H1 (cell line): Measurements from ENCODE around the gene FNDC10. TPM values are rescaled to one million over a fixed set of nuclear protein-coding genes. Genes with fewer than 3 reads are reported as not detected.

Source experiments
- CTCF ChIA-PET: fragments of 300-600 bp; sonication (Branson Sonifier 250); formaldehyde crosslinking; loops from one replicate; lab custom pipeline; 2021; ENCODE audit not compliant: partially characterized antibody; lab: Charles Lee
- POLR2A ChIA-PET: fragments of 300-600 bp; sonication (Branson Sonifier 250); formaldehyde crosslinking; loops from one replicate; lab custom pipeline; 2021; ENCODE audit warnings: inconsistent platforms; ENCODE audit not compliant: partially characterized antibody; lab: Charles Lee
- DNase-seq, 2 experiments: peaks; one replicate each; pipeline versions ENCODE4 v3.0.0 to v3.0.0-alpha.2; 2010 to 2022; ENCODE audit warnings: low spot score in 2 of 2, low read depth in 1 of 2, mixed read lengths in 1 of 2
- FAIRE-seq: peaks from 2 replicates; lab custom pipeline; 2011; peaks lifted over from hg19 to GRCh38; lab: Jason Lieb, UNC
- H2AFZ ChIP-seq: 2 replicates; pipeline ENCODE4 v1.8.1; 2012; ENCODE audit warnings: low read length, inconsistent platforms
- H2AK5ac ChIP-seq: 2 replicates; pipeline ENCODE4 v1.6.1; 2013; ENCODE audit warnings: low read depth, low read length
- H2BK120ac ChIP-seq: replicated peaks from 2 replicates; pipeline ENCODE3; 2013; ENCODE audit warnings: low read depth, low read length, inconsistent platforms
- H2BK12ac ChIP-seq: 2 replicates; pipeline ENCODE4 v1.6.1; 2013; ENCODE audit warnings: low read depth, low read length
- H2BK15ac ChIP-seq: 2 replicates; pipeline ENCODE4 v1.6.1; 2013; ENCODE audit warnings: low read length
- H2BK20ac ChIP-seq: 2 replicates; pipeline ENCODE4 v1.6.1; 2013; ENCODE audit warnings: low read length
- H2BK5ac ChIP-seq: 2 replicates; pipeline ENCODE4 v1.6.1; 2013; ENCODE audit warnings: low read depth, low read length
- H3K14ac ChIP-seq: 2 replicates; pipeline ENCODE4 v1.6.1; 2013; ENCODE audit warnings: inconsistent platforms; ENCODE audit not compliant: insufficient read length
- H3K18ac ChIP-seq: 2 replicates; pipeline ENCODE4 v1.6.1; 2013; ENCODE audit warnings: low read length; ENCODE audit errors: extremely low read depth
- H3K23ac ChIP-seq: 2 replicates; pipeline ENCODE4 v1.6.1; 2013; ENCODE audit warnings: inconsistent platforms; ENCODE audit not compliant: insufficient read length
- H3K23me2 ChIP-seq: 2 replicates; pipeline ENCODE4 v1.6.1; 2013; ENCODE audit warnings: low read depth, low read length
- H3K27ac ChIP-seq: 2 replicates; pipeline ENCODE4 v1.6.1; 2011; ENCODE audit warnings: low read depth, low read length, inconsistent platforms
- H3K27me3 ChIP-seq, 4 experiments: replicated peaks in 1 of 4; 1 replicate in 1 of 4; 2 replicates in 3 of 4; pipeline versions ENCODE4 v1.6.1 to v1.8.1; 2011 to 2013; ENCODE audit warnings: low read length in 3 of 4, mild to moderate bottlenecking in 3 of 4, inconsistent platforms in 2 of 4, mixed read lengths in 2 of 4, moderate library complexity in 1 of 4; ENCODE audit not compliant: control insufficient read depth in 3 of 4, insufficient read depth in 3 of 4; ENCODE audit errors: extremely low read depth in 1 of 4
- H3K36me3 ChIP-seq, 4 experiments: 2 replicates each; pipeline versions ENCODE4 v1.6.1 to v1.8.1; 2011 to 2013; ENCODE audit warnings: mild to moderate bottlenecking in 4 of 4, low read length in 3 of 4, moderate library complexity in 2 of 4, control low read depth in 1 of 4, inconsistent platforms in 1 of 4; ENCODE audit not compliant: insufficient read depth in 4 of 4, control insufficient read depth in 2 of 4
- H3K4ac ChIP-seq: replicated peaks from 2 replicates; pipeline ENCODE3; 2013; ENCODE audit warnings: low read length, low read depth, mixed read lengths, inconsistent platforms; ENCODE audit not compliant: insufficient read length
- H3K4me1 ChIP-seq, 4 experiments: replicated peaks in 1 of 4; 1 replicate in 1 of 4; 2 replicates in 3 of 4; pipeline versions ENCODE4 v1.6.1 to v1.8.1; 2011 to 2013; ENCODE audit warnings: low read length in 3 of 4, inconsistent platforms in 2 of 4, mixed read lengths in 1 of 4; ENCODE audit not compliant: insufficient read depth in 4 of 4, control insufficient read depth in 3 of 4
- H3K4me2 ChIP-seq, 2 experiments: 2 replicates each; pipeline versions ENCODE4 v1.6.1 to v1.8.1; 2011 to 2013; ENCODE audit warnings: low read depth in 2 of 2, low read length in 2 of 2, control low read depth in 1 of 2, inconsistent platforms in 1 of 2, mild to moderate bottlenecking in 1 of 2; ENCODE audit not compliant: insufficient read depth in 1 of 2
- H3K4me3 ChIP-seq, 4 experiments: fragments of 200-600, 300-600 bp in 1 of 4; sonication (generic), shearing (Covaris generic), sonication (Bioruptor Twin) in 1 of 4; 2 replicates each; pipeline versions ENCODE4 v1.5.1 to v1.8.1; 2011 to 2016; ENCODE audit warnings: low read length in 4 of 4, low read depth in 3 of 4, control low read depth in 2 of 4, inconsistent platforms in 2 of 4, mild to moderate bottlenecking in 2 of 4, mixed read lengths in 1 of 4, moderate library complexity in 1 of 4; ENCODE audit not compliant: insufficient read depth in 2 of 4; ENCODE audit errors: extremely low read depth in 1 of 4
- H3K56ac ChIP-seq: replicated peaks from 2 replicates; pipeline ENCODE3; 2013; ENCODE audit warnings: low read depth, mild to moderate bottlenecking, mixed read lengths, low read length, inconsistent platforms; ENCODE audit not compliant: insufficient read length
- H3K79me1 ChIP-seq: 2 replicates; pipeline ENCODE4 v1.6.1; 2013; ENCODE audit warnings: low read depth, low read length, control low read depth
- H3K79me2 ChIP-seq, 2 experiments: 2 replicates each; pipeline versions ENCODE4 v1.6.1 to v1.8.1; 2012 to 2013; ENCODE audit warnings: low read length in 2 of 2, mild to moderate bottlenecking in 2 of 2, inconsistent platforms in 1 of 2; ENCODE audit not compliant: insufficient read depth in 2 of 2, control insufficient read depth in 1 of 2
- H3K9ac ChIP-seq, 4 experiments: replicated peaks in 1 of 4; 1 replicate in 1 of 4; 2 replicates in 3 of 4; pipeline versions ENCODE4 v1.6.1 to v1.8.1; 2011 to 2013; ENCODE audit warnings: low read depth in 3 of 4, low read length in 3 of 4, control low read depth in 2 of 4, mild to moderate bottlenecking in 2 of 4, moderate library complexity in 2 of 4, inconsistent platforms in 1 of 4; ENCODE audit errors: extremely low read depth in 1 of 4
- H3K9me3 ChIP-seq, 2 experiments: 2 replicates each; pipeline versions ENCODE4 v1.6.1 to v1.8.1; 2012 to 2013; ENCODE audit warnings: mild to moderate bottlenecking in 2 of 2, moderate library complexity in 2 of 2, control low read depth in 1 of 2, inconsistent platforms in 1 of 2, low read depth in 1 of 2, low read length in 1 of 2, mixed read lengths in 1 of 2; ENCODE audit not compliant: insufficient read depth in 2 of 2
- H4K20me1 ChIP-seq, 2 experiments: replicated peaks in 1 of 2; 2 replicates each; pipeline versions ENCODE3 to v1.8.1; 2011 to 2013; ENCODE audit warnings: inconsistent platforms in 2 of 2, low read length in 2 of 2, mild to moderate bottlenecking in 1 of 2; ENCODE audit not compliant: insufficient read depth in 2 of 2, control insufficient read depth in 1 of 2
- H4K5ac ChIP-seq: 2 replicates; pipeline ENCODE4 v1.6.1; 2013; ENCODE audit warnings: low read length, low read depth, mixed read lengths, inconsistent platforms; ENCODE audit not compliant: insufficient read length
- H4K8ac ChIP-seq: 2 replicates; pipeline ENCODE4 v1.8.0; 2013; ENCODE audit warnings: mild to moderate bottlenecking, moderate library complexity, low read length, inconsistent platforms; ENCODE audit not compliant: insufficient read depth; ENCODE audit errors: extremely low read depth
- H4K91ac ChIP-seq: replicated peaks from 2 replicates; pipeline ENCODE3; 2013; ENCODE audit warnings: low read length, mixed read lengths, inconsistent platforms; ENCODE audit not compliant: insufficient read length
- CTCF ChIP-seq, 3 experiments: IDR thresholded peaks; 1 replicate in 2 of 3; 2 replicates in 1 of 3; pipeline versions ENCODE4 v1.5.1 to v1.6.1; 2011; ENCODE audit warnings: low read length in 3 of 3, mild to moderate bottlenecking in 3 of 3, inconsistent platforms in 2 of 3, low read depth in 1 of 3, moderate library complexity in 1 of 3; ENCODE audit not compliant: insufficient read depth in 1 of 3; ENCODE audit errors: control extremely low read depth in 1 of 3
- EP300 ChIP-seq, 2 experiments: IDR thresholded peaks; 1 replicate in 1 of 2; 2 replicates in 1 of 2; pipeline ENCODE4 v1.6.1; 2011 to 2012; ENCODE audit warnings: low read depth in 2 of 2, low read length in 2 of 2, mild to moderate bottlenecking in 2 of 2, borderline replicate concordance in 1 of 2, inconsistent platforms in 1 of 2, moderate library complexity in 1 of 2
- GTF2F1 ChIP-seq: IDR thresholded peaks from 2 replicates; pipeline ENCODE4 v1.6.1; 2012; ENCODE audit warnings: low read depth, low read length, improper control_type of control experiment, borderline replicate concordance
- MAFK ChIP-seq: IDR thresholded peaks from 2 replicates; pipeline ENCODE4 v1.6.1; 2012; ENCODE audit warnings: low read depth, mild to moderate bottlenecking, improper control_type of control experiment, low read length
- NANOG ChIP-seq: IDR thresholded peaks from 2 replicates; pipeline ENCODE4 v1.6.1; 2011; ENCODE audit warnings: low read length, low read depth, mild to moderate bottlenecking, inconsistent platforms; ENCODE audit not compliant: insufficient read depth, poor library complexity, severe bottlenecking
- POLR2AphosphoS5 ChIP-seq: IDR thresholded peaks from 2 replicates; pipeline ENCODE4 v1.6.1; 2011; ENCODE audit warnings: low read depth, low read length
- ZNF274 ChIP-seq: IDR thresholded peaks from 2 replicates; pipeline ENCODE4 v1.7.0; 2012; ENCODE audit warnings: low read length, borderline replicate concordance; ENCODE audit errors: extremely low read depth
- WGBS, 2 experiments: shearing (Covaris generic) in 1 of 2; methylation state at CpG; one replicate each; pipeline versions ENCODE4 v1.1.6 to v1.1.7; 2013 to 2015; ENCODE audit warnings: low lambda C conversion rate in 2 of 2, mixed read lengths in 2 of 2, inconsistent platforms in 1 of 2, low coverage in 1 of 2, missing lambda C conversion rate in 1 of 2; ENCODE audit not compliant: insufficient replicate concordance in 2 of 2, insufficient coverage in 1 of 2, insufficient read length in 1 of 2; ENCODE audit errors: extremely low coverage in 1 of 2, missing lambda C conversion rate in 1 of 2; 5-methylcytosine and 5-hydroxymethylcytosine counted together
- polyA plus RNA-seq, 7 experiments: library from polyadenylated mRNA; depleted of rRNA in 3 of 7; stranded (reverse) in 5 of 7; unstranded in 2 of 7; fragments of >200 nt in 5 of 7; fragments of 200-250 nt in 2 of 7; gene quantifications; 1 replicate in 5 of 7; 2 replicates in 1 of 7; 4 replicates in 1 of 7; pipeline versions ENCODE4 v1.2.1 to v1.2.3, GENCODE V29; 2011 to 2013; ENCODE audit warnings: missing spikeins in 2 of 7, mixed read lengths in 2 of 7
- total RNA-seq: library from RNA; stranded (reverse); fragmentation: NEBNext Ultra II Directional; extraction: Animal tissue kit (Norgen Biotek cat#: 25700); gene quantifications from 2 replicates; pipeline ENCODE4 v1.2.1, GENCODE V29; 2021

FNDC10 gene
- total and polyA plus RNA-seq, 2 of the 8 experiments (the other 6 are each of a cell fraction or from before 2014, with no cell fraction given): 19.0 to 21.8 TPM

GRCh38 chr1:1603671-1604373 lies 3.9 kb upstream of the FNDC10 start:
- no peak overlapping the region for H2BK12ac ChIP-seq
- no peak overlapping the region for H4K5ac ChIP-seq
- peaks cover 0 to 10% (median 5%) of the 10 kb centered on the region in 4 experiments; a peak in 5 of 7 replicates for H3K4me1 ChIP-seq
- H3K23me2 ChIP-seq: peaks cover 16% of the 10 kb centered on the region; the same call in 1 of the 2 replicates
- H3K9ac ChIP-seq: no peak overlapping the region
- 80% methylated on average over 11 of the region's 13 CpGs; no CpG with 5 or more reads in 1 of the 2 experiments for WGBS, 2 experiments
- no peak for DNase-seq
- TF ChIP-seq CTCF (IDR thresholded peaks at IDR 0.05; ENCODE audit: control extremely low read depth in 1 of 3, insufficient read depth in 1 of 3, low read depth in 1 of 3, low read length in 3 of 3): no peak
- TF ChIP-seq GTF2F1: no peak
- no peak for TF ChIP-seq POLR2AphosphoS5
- no peak for TF ChIP-seq NANOG
- no peak for TF ChIP-seq EP300 (IDR thresholded peaks at IDR 0.05; ENCODE audit: borderline replicate concordance in 1 of 2, low read depth in 2 of 2, low read length in 2 of 2)
- TF ChIP-seq MAFK: no peak
- no peak for TF ChIP-seq ZNF274
- TF ChIP-seq, all 59 proteins: peak for 0
- Histone ChIP-seq H3K4me2 (no peak overlapping the region), H2BK20ac (no peak overlapping the region), H3K14ac (no peak overlapping the region), H3K56ac (no peak overlapping the region), H2AFZ (no peak overlapping the region), H3K18ac (no peak overlapping the region), H3K23ac (no peak overlapping the region), H3K27ac (no peak overlapping the region), H3K79me2 (no peaks in the 10 kb centered on the region), H2AK5ac (no peak overlapping the region), H3K4ac (no peak overlapping the region), H2BK5ac (no peak overlapping the region), H2BK120ac (no peak overlapping the region), H4K8ac (no peak overlapping the region), H2BK15ac (no peak overlapping the region), H4K91ac (no peak overlapping the region), H3K9me3 (no peaks in the 10 kb centered on the region), H3K79me1 (no peaks in the 10 kb centered on the region), H3K4me3 (no peak overlapping the region), H3K36me3 (no peaks in the 10 kb centered on the region), H3K27me3 (peaks cover 13 to 28% (median 22%) of the 10 kb centered on the region in 4 experiments), H4K20me1 (peaks cover 0 to 2% of the 10 kb centered on the region in 2 experiments)
- ChIA-PET POLR2A (interaction anchor here (1.4 to 2.5 kb wide), 4 partner anchors 11 to 28 kb away, joined by 3 to 14 read pairs (median 8); partner anchors contain the start of gene MIB2), CTCF (interaction anchor here (1.4 to 2.0 kb wide), 3 partner anchors 10 to 17 kb away, joined by 3 to 8 read pairs (median 7); no protein-coding TSS in a partner anchor)
- no peak for FAIRE-seq
